Stomach (tissue), 4 donors: ENCODE results near the gene EYA2.

ENCODE experiments used
- EP300 ChIP-seq: sonication (generic); formaldehyde crosslinking; IDR thresholded peaks from one replicate; pipeline ENCODE4 v1.6.1; 2017; ENCODE audit warnings: antibody characterized with exemption
- POLR2A ChIP-seq, 4 donors: fragments of 450-650 bp; IDR thresholded peaks; one replicate each; pipeline ENCODE4 v1.6.1; 2016; ENCODE audit warnings: antibody characterized with exemption in 4 of 4, control low read depth in 2 of 4, mild to moderate bottlenecking in 1 of 4, moderate library complexity in 1 of 4
- POLR2AphosphoS5 ChIP-seq, 3 donors: sonication (generic); formaldehyde crosslinking; IDR thresholded peaks; one replicate each; pipeline ENCODE4 v1.6.1; 2016; ENCODE audit warnings: antibody characterized with exemption in 3 of 3
- TF ChIP-seq, protein P1 (sequence below), 7 experiments: fragments of 450-650 bp in 4 of 7; fragments of 200-600 bp in 3 of 7; sonication (generic) in 3 of 7; IDR thresholded peaks; one replicate each; pipeline ENCODE4 v1.5.1; 2016 to 2019; ENCODE audit warnings: antibody characterized with exemption in 7 of 7, control low read depth in 2 of 7, mild to moderate bottlenecking in 1 of 7

DNA sequence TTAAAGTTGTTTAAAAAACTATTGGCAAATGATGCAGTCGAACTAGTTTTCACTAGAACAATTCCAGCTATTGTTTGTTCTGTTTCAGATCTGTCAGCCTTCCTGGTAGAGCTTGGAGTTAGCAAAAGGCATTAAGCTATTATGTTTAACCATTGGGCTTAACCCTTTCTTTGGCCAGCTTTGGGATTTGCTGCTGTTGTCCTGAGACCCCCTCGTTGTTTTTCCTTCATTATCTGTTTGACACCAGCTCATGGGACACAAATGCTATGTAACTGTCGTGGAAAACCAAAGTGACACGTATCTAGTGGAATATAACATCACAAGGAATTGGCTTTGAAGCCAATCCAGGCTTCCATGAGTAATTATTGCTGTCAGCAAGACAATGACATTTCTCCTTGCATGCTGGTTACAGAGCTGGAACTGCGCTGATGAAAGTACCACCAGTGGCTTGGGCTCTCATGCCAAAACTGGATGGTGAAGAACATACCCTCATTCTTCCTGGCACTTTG lies 96.0 kb downstream of the EYA2 start:
- TF ChIP-seq EP300 = no peak
- TF ChIP-seq, protein P1, sequence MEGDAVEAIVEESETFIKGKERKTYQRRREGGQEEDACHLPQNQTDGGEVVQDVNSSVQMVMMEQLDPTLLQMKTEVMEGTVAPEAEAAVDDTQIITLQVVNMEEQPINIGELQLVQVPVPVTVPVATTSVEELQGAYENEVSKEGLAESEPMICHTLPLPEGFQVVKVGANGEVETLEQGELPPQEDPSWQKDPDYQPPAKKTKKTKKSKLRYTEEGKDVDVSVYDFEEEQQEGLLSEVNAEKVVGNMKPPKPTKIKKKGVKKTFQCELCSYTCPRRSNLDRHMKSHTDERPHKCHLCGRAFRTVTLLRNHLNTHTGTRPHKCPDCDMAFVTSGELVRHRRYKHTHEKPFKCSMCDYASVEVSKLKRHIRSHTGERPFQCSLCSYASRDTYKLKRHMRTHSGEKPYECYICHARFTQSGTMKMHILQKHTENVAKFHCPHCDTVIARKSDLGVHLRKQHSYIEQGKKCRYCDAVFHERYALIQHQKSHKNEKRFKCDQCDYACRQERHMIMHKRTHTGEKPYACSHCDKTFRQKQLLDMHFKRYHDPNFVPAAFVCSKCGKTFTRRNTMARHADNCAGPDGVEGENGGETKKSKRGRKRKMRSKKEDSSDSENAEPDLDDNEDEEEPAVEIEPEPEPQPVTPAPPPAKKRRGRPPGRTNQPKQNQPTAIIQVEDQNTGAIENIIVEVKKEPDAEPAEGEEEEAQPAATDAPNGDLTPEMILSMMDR (IDR thresholded peaks at IDR 0.05) = no peak
- TF ChIP-seq POLR2A (IDR thresholded peaks at IDR 0.05) = no peak
- TF ChIP-seq POLR2AphosphoS5 (IDR thresholded peaks at IDR 0.05) = peak in 1 of 3 donors; percentile 26
